Astrocyte (in vitro differentiated cells and primary cell): ENCODE results near the gene CMTM8. TPM values are rescaled to one million over a fixed set of nuclear protein-coding genes. Genes with fewer than 3 reads are reported as not detected.

Experiments
- DNase-seq: peaks from one replicate; pipeline ENCODE4 v3.0.0-alpha.2; 2010; ENCODE audit warnings: low read depth
- FAIRE-seq: peaks from 2 replicates; lab custom pipeline; 2011; peaks lifted over from hg19 to GRCh38; lab: Jason Lieb, UNC
- H2AFZ ChIP-seq: 2 replicates; pipeline ENCODE4 v1.6.0; 2012; ENCODE audit warnings: low read depth, low read length, inconsistent platforms
- H3K27ac ChIP-seq: 2 replicates; pipeline ENCODE4 v1.5.1; 2011; ENCODE audit warnings: low read depth, low read length, inconsistent platforms
- H3K27me3 ChIP-seq: 2 replicates; pipeline ENCODE4 v1.6.0; 2011; ENCODE audit warnings: low read length, inconsistent platforms; ENCODE audit not compliant: insufficient read depth
- H3K36me3 ChIP-seq: 2 replicates; pipeline ENCODE4 v1.5.1; 2011; ENCODE audit warnings: low read length, inconsistent platforms; ENCODE audit not compliant: insufficient read depth
- H3K4me1 ChIP-seq: 2 replicates; pipeline ENCODE4 v1.5.1; 2011; ENCODE audit warnings: low read length, inconsistent platforms; ENCODE audit not compliant: insufficient read depth
- H3K4me2 ChIP-seq: 2 replicates; pipeline ENCODE4 v1.6.0; 2012; ENCODE audit warnings: low read length, inconsistent platforms
- H3K4me3 ChIP-seq: 2 replicates; pipeline ENCODE4 v1.5.1; 2011; ENCODE audit warnings: low read depth, mild to moderate bottlenecking, low read length, inconsistent platforms; ENCODE audit not compliant: insufficient read depth
- H3K79me2 ChIP-seq: 2 replicates; pipeline ENCODE4 v1.6.0; 2012; ENCODE audit warnings: mild to moderate bottlenecking, low read length, inconsistent platforms; ENCODE audit not compliant: insufficient read depth
- H3K9ac ChIP-seq: 2 replicates; pipeline ENCODE4 v1.6.0; 2012; ENCODE audit warnings: mild to moderate bottlenecking, low read length, inconsistent platforms
- H3K9me3 ChIP-seq: 2 replicates; pipeline ENCODE4 v1.5.1; 2012; ENCODE audit warnings: low read depth, mild to moderate bottlenecking, low read length, inconsistent platforms; ENCODE audit not compliant: insufficient read depth
- H4K20me1 ChIP-seq: 2 replicates; pipeline ENCODE4 v1.6.0; 2012; ENCODE audit warnings: low read length, inconsistent platforms; ENCODE audit not compliant: insufficient read depth
- H3K27ac Mint-ChIP-seq: one replicate; pipeline ENCODE4 v1.8.0; 2021; ENCODE audit warnings: mild to moderate bottlenecking, mixed read lengths; ENCODE audit not compliant: unreplicated experiment
- H3K27me3 Mint-ChIP-seq: one replicate; pipeline ENCODE4 v1.8.0; 2021; ENCODE audit warnings: low read depth, mixed read lengths; ENCODE audit not compliant: unreplicated experiment
- H3K36me3 Mint-ChIP-seq: one replicate; pipeline ENCODE4 v1.8.0; 2021; ENCODE audit warnings: low read depth, mixed read lengths; ENCODE audit not compliant: unreplicated experiment
- H3K4me1 Mint-ChIP-seq: one replicate; pipeline ENCODE4 v1.8.0; 2021; ENCODE audit warnings: low read depth, mixed read lengths; ENCODE audit not compliant: unreplicated experiment
- H3K4me3 Mint-ChIP-seq: one replicate; pipeline ENCODE4 v1.8.0; 2021; ENCODE audit warnings: mild to moderate bottlenecking, moderate library complexity, mixed read lengths; ENCODE audit not compliant: unreplicated experiment
- H3K9me3 Mint-ChIP-seq: one replicate; pipeline ENCODE4 v1.8.0; 2021; ENCODE audit warnings: mild to moderate bottlenecking, mixed read lengths; ENCODE audit not compliant: unreplicated experiment
- EZH2 ChIP-seq: IDR thresholded peaks from 2 replicates; pipeline ENCODE4 v1.6.1; 2012; ENCODE audit warnings: mild to moderate bottlenecking, low read length, inconsistent platforms; ENCODE audit not compliant: insufficient read depth
- total RNA-seq: library from RNA; stranded (reverse); gene quantifications from 2 replicates; pipeline ENCODE4 v1.2.1, GENCODE V29; 2021
- TF ChIP-seq, protein P1 (sequence below): IDR thresholded peaks from 2 replicates; pipeline ENCODE4 v1.5.1; 2011; ENCODE audit warnings: low read depth, mild to moderate bottlenecking, inconsistent platforms, low read length, moderate library complexity; ENCODE audit not compliant: insufficient read depth

CMTM8 gene
- total RNA-seq, 1 donor from 2014 or later: 1.6 TPM

DNA sequence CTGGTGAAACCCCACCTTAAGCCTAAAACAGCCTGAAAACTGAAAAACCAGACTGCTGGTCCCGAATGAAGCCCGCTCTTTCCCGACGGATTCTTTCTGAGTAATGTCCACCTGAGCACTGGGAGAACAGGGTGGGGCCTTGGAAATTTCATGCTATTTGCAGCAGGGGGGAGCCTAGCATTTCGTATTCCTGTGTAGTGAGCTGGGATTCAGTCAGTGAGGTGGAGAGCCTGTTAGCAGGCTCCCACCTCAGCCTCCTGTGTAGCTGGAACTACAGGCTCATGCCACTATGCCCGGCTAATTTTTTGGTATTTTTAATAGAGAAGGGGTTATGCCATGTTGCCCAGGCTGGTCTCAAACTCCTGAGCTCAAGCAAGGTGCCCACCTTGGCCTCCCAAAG lies 74.7 kb downstream of the CMTM8 start:
- H3K27me3 Mint-ChIP-seq: no peaks in the 10 kb centered on the region
- Histone ChIP-seq H3K27me3 (no peaks in the 10 kb centered on the region), H3K4me1 (peaks cover 6% of the 10 kb centered on the region), H2AFZ (no peak overlapping the region), H3K36me3 (no peaks in the 10 kb centered on the region), H3K9ac (no peak overlapping the region), H3K79me2 (no peaks in the 10 kb centered on the region), H4K20me1 (no peaks in the 10 kb centered on the region), H3K9me3 (no peaks in the 10 kb centered on the region), H3K4me2 (no peak overlapping the region), H3K27ac (no peak overlapping the region), H3K4me3 (no peak overlapping the region)
- DNase-seq (no peak), FAIRE-seq (no peak)
- no peak for TF ChIP-seq EZH2
- TF ChIP-seq, protein P1, sequence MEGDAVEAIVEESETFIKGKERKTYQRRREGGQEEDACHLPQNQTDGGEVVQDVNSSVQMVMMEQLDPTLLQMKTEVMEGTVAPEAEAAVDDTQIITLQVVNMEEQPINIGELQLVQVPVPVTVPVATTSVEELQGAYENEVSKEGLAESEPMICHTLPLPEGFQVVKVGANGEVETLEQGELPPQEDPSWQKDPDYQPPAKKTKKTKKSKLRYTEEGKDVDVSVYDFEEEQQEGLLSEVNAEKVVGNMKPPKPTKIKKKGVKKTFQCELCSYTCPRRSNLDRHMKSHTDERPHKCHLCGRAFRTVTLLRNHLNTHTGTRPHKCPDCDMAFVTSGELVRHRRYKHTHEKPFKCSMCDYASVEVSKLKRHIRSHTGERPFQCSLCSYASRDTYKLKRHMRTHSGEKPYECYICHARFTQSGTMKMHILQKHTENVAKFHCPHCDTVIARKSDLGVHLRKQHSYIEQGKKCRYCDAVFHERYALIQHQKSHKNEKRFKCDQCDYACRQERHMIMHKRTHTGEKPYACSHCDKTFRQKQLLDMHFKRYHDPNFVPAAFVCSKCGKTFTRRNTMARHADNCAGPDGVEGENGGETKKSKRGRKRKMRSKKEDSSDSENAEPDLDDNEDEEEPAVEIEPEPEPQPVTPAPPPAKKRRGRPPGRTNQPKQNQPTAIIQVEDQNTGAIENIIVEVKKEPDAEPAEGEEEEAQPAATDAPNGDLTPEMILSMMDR: no peak
- H3K27ac Mint-ChIP-seq: no peak overlapping the region
- H3K4me3 Mint-ChIP-seq: no peak overlapping the region
- peaks cover 8% of the 10 kb centered on the region for H3K4me1 Mint-ChIP-seq
- H3K9me3 Mint-ChIP-seq: no peaks in the 10 kb centered on the region
- no peaks in the 10 kb centered on the region for H3K36me3 Mint-ChIP-seq

DNA sequence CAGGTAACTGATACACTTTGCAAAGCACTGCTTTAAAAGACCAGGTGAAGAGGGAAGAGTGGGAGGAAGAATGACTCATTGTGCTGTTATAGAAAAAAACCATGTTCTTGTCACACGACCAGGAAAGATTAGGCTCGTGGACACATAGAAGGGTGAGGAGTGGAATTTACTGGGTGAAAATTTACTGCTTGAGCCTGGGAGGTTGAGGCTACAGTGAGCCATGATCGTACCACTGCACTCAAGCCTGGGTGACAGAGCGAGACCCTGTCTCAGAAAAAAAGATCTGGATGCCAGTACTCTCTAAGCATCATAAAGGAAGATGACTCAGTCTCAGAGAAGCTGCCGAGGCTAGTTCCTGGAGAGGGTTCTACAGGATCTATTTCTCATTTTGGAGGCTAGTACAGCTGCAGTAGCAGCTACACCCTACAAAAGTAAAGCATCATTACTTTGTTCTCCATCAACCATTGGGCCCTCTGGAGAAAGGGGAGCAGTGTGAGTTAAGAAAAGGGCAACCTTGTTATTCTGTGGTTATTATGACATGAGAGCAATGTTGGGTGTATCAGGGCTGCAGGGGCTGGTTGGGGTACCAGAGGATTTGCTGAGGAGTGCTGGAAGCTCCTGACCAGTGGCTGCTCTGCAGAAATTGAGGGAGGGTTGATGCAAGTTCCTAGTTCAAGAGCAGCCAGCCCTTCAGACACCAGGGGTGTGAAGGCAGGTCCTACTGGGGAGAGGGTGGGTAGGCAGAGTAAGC lies 75.4 kb downstream of the CMTM8 start:
- DNase-seq (peak; percentile 37), FAIRE-seq (no peak)
- no peak for TF ChIP-seq EZH2
- no peaks in the 10 kb centered on the region for H4K20me1 ChIP-seq
- no peak overlapping the region for H3K27ac ChIP-seq
- H3K4me1 ChIP-seq: peaks cover 6% of the 10 kb centered on the region
- H3K36me3 ChIP-seq: no peaks in the 10 kb centered on the region
- H3K9me3 Mint-ChIP-seq: no peaks in the 10 kb centered on the region
- no peaks in the 10 kb centered on the region for H3K27me3 ChIP-seq
- H3K4me2 ChIP-seq: peak overlapping the region; percentile 63
- no peaks in the 10 kb centered on the region for H3K27me3 Mint-ChIP-seq
- H3K4me3 Mint-ChIP-seq: no peak overlapping the region
- no peaks in the 10 kb centered on the region for H3K9me3 ChIP-seq
- no peaks in the 10 kb centered on the region for H3K36me3 Mint-ChIP-seq
- H3K4me3 ChIP-seq: no peak overlapping the region
- H3K4me1 Mint-ChIP-seq: peaks cover 8% of the 10 kb centered on the region
- H3K79me2 ChIP-seq: no peaks in the 10 kb centered on the region
- no peak overlapping the region for H2AFZ ChIP-seq
- H3K27ac Mint-ChIP-seq: no peak overlapping the region
- H3K9ac ChIP-seq: no peak overlapping the region

DNA sequence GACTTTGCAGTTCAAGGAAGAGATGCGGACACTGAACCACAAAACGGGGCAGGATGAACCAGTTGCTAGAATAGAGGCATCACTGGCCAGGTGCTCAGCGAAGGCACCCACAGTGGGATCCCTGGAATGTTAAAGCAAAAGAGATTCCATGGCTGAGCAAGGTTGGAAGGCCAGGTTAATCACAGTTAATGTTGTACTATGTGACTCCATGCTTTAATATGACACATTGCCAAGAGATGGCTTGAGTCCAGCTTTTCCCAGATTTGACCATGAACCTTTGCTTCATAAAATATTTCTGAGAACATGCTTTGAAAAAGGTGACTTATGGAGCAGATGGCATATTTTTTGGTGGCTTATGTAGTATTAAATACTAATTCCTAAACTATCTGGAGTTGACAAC lies 77.0 kb downstream of the CMTM8 start:
- peaks cover 8% of the 10 kb centered on the region for H3K4me1 Mint-ChIP-seq
- H3K79me2 ChIP-seq: no peaks in the 10 kb centered on the region
- TF ChIP-seq EZH2: no peak
- TF ChIP-seq, protein P1: no peak
- FAIRE-seq (no peak), DNase-seq (no peak)
- H3K27me3 ChIP-seq: no peaks in the 10 kb centered on the region
- H3K27me3 Mint-ChIP-seq: no peaks in the 10 kb centered on the region
- peaks cover 6% of the 10 kb centered on the region for H3K4me1 ChIP-seq
- H3K4me3 ChIP-seq: no peak overlapping the region
- H3K4me2 ChIP-seq: no peak overlapping the region
- H3K9ac ChIP-seq: no peak overlapping the region
- H3K4me3 Mint-ChIP-seq: no peak overlapping the region
- H3K27ac Mint-ChIP-seq: no peak overlapping the region
- no peaks in the 10 kb centered on the region for H3K36me3 ChIP-seq
- H3K9me3 Mint-ChIP-seq: no peaks in the 10 kb centered on the region
- no peaks in the 10 kb centered on the region for H3K9me3 ChIP-seq
- H4K20me1 ChIP-seq: no peaks in the 10 kb centered on the region
- H2AFZ ChIP-seq: no peak overlapping the region
- no peaks in the 10 kb centered on the region for H3K36me3 Mint-ChIP-seq
- no peak overlapping the region for H3K27ac ChIP-seq
